HepG2 (cell line): ENCODE results near the gene AGPAT3. TPM values are rescaled to one million over a fixed set of nuclear protein-coding genes. Genes with fewer than 3 reads are reported as not detected.

ENCODE experiments used
- ATAC-seq: fragments of 200-7000 bp; cut with Tn5 transposase; 3 replicates; pipeline ENCODE4 v1.9.1; 2020; ENCODE audit warnings: mild to moderate bottlenecking, moderate library complexity
- BruUV-seq: library from RNA; stranded (reverse); fragments of 400-500 nt; replicated peaks from 2 replicates; lab custom pipeline; 2021; lab: Mats Ljungman, UMichigan
- CTCF ChIA-PET: fragments of 300-600 bp; formaldehyde crosslinking; extraction: SDS; loops from one replicate; lab custom pipeline; 2021; ENCODE audit warnings: low total read pairs, inconsistent platforms, low intra/inter-chr PET ratio; lab: Yijun Ruan, JAX
- POLR2A ChIA-PET: fragments of 350-600 bp; sonication (Branson Sonifier 250); formaldehyde crosslinking; loops from one replicate; lab custom pipeline; 2020; ENCODE audit warnings: antibody characterized with exemption, inconsistent platforms; lab: Yijun Ruan, JAX
- DNase-seq: peaks from one replicate; pipeline ENCODE4 v3.0.0-alpha.2; 2015; ENCODE audit warnings: low spot score
- FAIRE-seq: peaks from 3 replicates; lab custom pipeline; 2011; peaks lifted over from hg19 to GRCh38; lab: Jason Lieb, UNC
- H2AFZ ChIP-seq: one replicate; pipeline ENCODE4 v1.6.1; 2011; ENCODE audit warnings: low read length, inconsistent platforms
- H3K27ac ChIP-seq: fragments of 300-600 bp; 3 replicates; pipeline ENCODE4 v1.8.0; 2011; ENCODE audit warnings: mixed run types, mild to moderate bottlenecking, mixed read lengths, low read length, inconsistent platforms; ENCODE audit not compliant: insufficient read depth; ENCODE audit errors: extremely low read length
- H3K27me3 ChIP-seq, 2 experiments: fragments of 200-600 bp in 1 of 2; 2 replicates in 1 of 2; 3 replicates in 1 of 2; pipeline versions ENCODE4 v1.6.0 to v1.8.0; 2011; ENCODE audit warnings: low read length in 2 of 2, mild to moderate bottlenecking in 2 of 2, moderate library complexity in 2 of 2, inconsistent platforms in 1 of 2; ENCODE audit not compliant: insufficient read depth in 2 of 2, control insufficient read depth in 1 of 2
- H3K36me3 ChIP-seq, 2 experiments: fragments of 200-600 bp in 1 of 2; replicated peaks in 1 of 2; 2 replicates in 1 of 2; 3 replicates in 1 of 2; pipeline versions ENCODE4 v1.5.1 to v1.8.0; 2011; ENCODE audit warnings: low read length in 2 of 2, inconsistent platforms in 1 of 2; ENCODE audit not compliant: insufficient read depth in 2 of 2, control insufficient read depth in 1 of 2
- H3K4me1 ChIP-seq: 2 replicates; pipeline ENCODE4 v1.5.1; 2012; ENCODE audit warnings: low read length, inconsistent platforms; ENCODE audit not compliant: insufficient read depth
- H3K4me2 ChIP-seq: 2 replicates; pipeline ENCODE4 v1.6.0; 2011; ENCODE audit warnings: low read depth, low read length, inconsistent platforms
- H3K4me3 ChIP-seq, 3 experiments: fragments of 200-600 bp in 1 of 3; sonication (generic), shearing (Covaris generic) in 1 of 3; replicated peaks in 1 of 3; 2 replicates each; pipeline ENCODE4 v1.5.1; 2011 to 2016; ENCODE audit warnings: low read length in 3 of 3, inconsistent platforms in 2 of 3, low read depth in 2 of 3, mild to moderate bottlenecking in 2 of 3, control low read depth in 1 of 3, mixed read lengths in 1 of 3; ENCODE audit not compliant: insufficient read depth in 1 of 3
- H3K79me2 ChIP-seq: one replicate; pipeline ENCODE4 v1.6.1; 2011; ENCODE audit warnings: low read length, inconsistent platforms; ENCODE audit not compliant: insufficient read depth
- H3K9ac ChIP-seq: 2 replicates; pipeline ENCODE4 v1.6.0; 2011; ENCODE audit warnings: mild to moderate bottlenecking, low read depth, low read length, inconsistent platforms; ENCODE audit not compliant: insufficient read depth
- H3K9me3 ChIP-seq: 2 replicates; pipeline ENCODE4 v1.5.1; 2012; ENCODE audit warnings: mild to moderate bottlenecking, low read length
- H4K20me1 ChIP-seq: 2 replicates; pipeline ENCODE4 v1.6.0; 2011; ENCODE audit warnings: inconsistent platforms, mild to moderate bottlenecking, low read length, moderate library complexity; ENCODE audit not compliant: insufficient read depth
- HNF1A ChIP-seq, 2 experiments: sonication (generic) in 1 of 2; formaldehyde crosslinking in 1 of 2; IDR thresholded peaks; 2 replicates each; pipeline versions ENCODE4 v1.4.0 to v1.6.1; 2016 to 2020; ENCODE audit warnings: borderline replicate concordance in 1 of 2, low read depth in 1 of 2, mild to moderate bottlenecking in 1 of 2, missing genetic modification reagents in 1 of 2
- HNF4A ChIP-seq: sonication (generic); formaldehyde crosslinking; IDR thresholded peaks from 2 replicates; pipeline ENCODE4 v1.4.0; 2020; ENCODE audit warnings: missing genetic modification reagents
- PAX8 ChIP-seq: sonication (generic); formaldehyde crosslinking; IDR thresholded peaks from 2 replicates; pipeline ENCODE4 v1.8.0; 2022; ENCODE audit warnings: mild to moderate bottlenecking, missing genetic modification reagents, borderline replicate concordance
- SNAPC2 ChIP-seq: sonication (generic); formaldehyde crosslinking; IDR thresholded peaks from 2 replicates; pipeline ENCODE4 v1.8.1; 2022; ENCODE audit warnings: mild to moderate bottlenecking, missing genetic modification reagents
- STAT5B ChIP-seq: sonication (generic); formaldehyde crosslinking; IDR thresholded peaks from 2 replicates; pipeline ENCODE4 v1.4.0; 2020; ENCODE audit warnings: missing genetic modification reagents
- TBP ChIP-seq: sonication (generic); formaldehyde crosslinking; IDR thresholded peaks from 2 replicates; pipeline ENCODE4 v1.5.0; 2020; ENCODE audit warnings: missing genetic modification reagents
- THYN1 ChIP-seq: sonication (generic); formaldehyde crosslinking; IDR thresholded peaks from 2 replicates; pipeline ENCODE4 v1.8.1; 2023; ENCODE audit warnings: low read depth, mild to moderate bottlenecking, moderate library complexity, missing genetic modification reagents, borderline replicate concordance
- ZBTB4 ChIP-seq: sonication (generic); formaldehyde crosslinking; IDR thresholded peaks from 2 replicates; pipeline ENCODE4 v1.4.0; 2020; ENCODE audit warnings: missing genetic modification reagents, mild to moderate bottlenecking, borderline replicate concordance
- ZNF451 ChIP-seq: sonication (generic); formaldehyde crosslinking; IDR thresholded peaks from 2 replicates; pipeline ENCODE4 v1.5.0; 2020; ENCODE audit warnings: mild to moderate bottlenecking, missing genetic modification reagents
- ZSCAN22 ChIP-seq: sonication (generic); formaldehyde crosslinking; IDR thresholded peaks from 2 replicates; pipeline ENCODE4 v1.4.0; 2020; ENCODE audit warnings: mild to moderate bottlenecking, missing genetic modification reagents
- ZSCAN29 ChIP-seq: sonication (generic); formaldehyde crosslinking; conservative IDR thresholded peaks from 2 replicates; pipeline ENCODE4 v1.4.0; 2020; ENCODE audit warnings: mild to moderate bottlenecking, missing genetic modification reagents
- WGBS: methylation state at CpG from one replicate; pipeline ENCODE4 v1.1.6; 2017; ENCODE audit warnings: low lambda C conversion rate; 5-methylcytosine and 5-hydroxymethylcytosine counted together
- in situ Hi-C: cut with HindIII; loops from 2 replicates; pipeline ENCODE4 v1.10.0; 2017; ENCODE audit warnings: low pct_unique_long_range_greater_than_20kb; ENCODE audit not compliant: extremely low pct_ligation_motif_present
- intact Hi-C: fragments of 100-400 bp; cut with micrococcal nuclease; formaldehyde crosslinking; loops from one replicate; pipeline ENCODE4 v1.10.0; 2022; ENCODE audit not compliant: unreplicated experiment
- polyA plus RNA-seq, 8 experiments: library from polyadenylated mRNA; depleted of rRNA in 3 of 8; stranded (reverse) in 7 of 8; unstranded in 1 of 8; fragments of >200 nt; fragmentation: Illumina TruSeq in 4 of 8; extraction: Trizol in 4 of 8; gene quantifications; 2 replicates each; pipeline versions ENCODE4 v1.2.1 to v1.2.3, GENCODE V29; 2011 to 2016; ENCODE audit warnings: low read depth in 4 of 8, missing spikeins in 1 of 8, mixed read lengths in 1 of 8; ENCODE audit not compliant: insufficient read depth in 1 of 8
- total RNA-seq, 5 experiments: library from RNA; depleted of rRNA; stranded (reverse); fragments of >200 nt; fragmentation: Illumina TruSeq; extraction: Trizol; gene quantifications; 2 replicates each; pipeline ENCODE4 v1.2.3, GENCODE V29; 2016; ENCODE audit warnings: low read depth in 1 of 5
- TF ChIP-seq, protein P1 (sequence below): sonication (generic); formaldehyde crosslinking; conservative IDR thresholded peaks from 2 replicates; pipeline ENCODE4 v1.8.0; 2022; ENCODE audit warnings: low read depth, missing genetic modification reagents

AGPAT3 gene
- total and polyA plus RNA-seq, 2 of the 13 experiments (the other 11 are each of a cell fraction or from before 2014, with no cell fraction given) = 32.2 to 54.4 TPM

DNA sequence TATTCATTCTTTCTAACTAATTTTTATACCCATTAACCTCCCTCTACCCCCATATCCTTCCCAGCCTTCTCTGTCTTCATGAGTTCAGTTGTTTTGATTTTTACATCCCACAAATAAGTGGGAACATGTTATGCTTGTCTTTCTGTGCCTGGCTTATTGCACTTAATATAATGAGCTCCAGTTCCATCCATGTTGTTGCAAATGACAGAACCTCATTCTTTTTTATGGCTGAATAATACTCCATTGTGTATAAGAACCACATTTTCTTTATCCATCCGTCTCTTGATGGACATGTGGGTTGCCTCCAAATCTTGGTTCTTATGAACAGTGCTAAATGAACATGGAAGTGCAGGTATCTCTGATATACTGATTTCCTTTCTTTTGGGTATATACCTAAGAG lies 21.5 kb downstream of the AGPAT3 start (continued):
- TF ChIP-seq, protein P1, sequence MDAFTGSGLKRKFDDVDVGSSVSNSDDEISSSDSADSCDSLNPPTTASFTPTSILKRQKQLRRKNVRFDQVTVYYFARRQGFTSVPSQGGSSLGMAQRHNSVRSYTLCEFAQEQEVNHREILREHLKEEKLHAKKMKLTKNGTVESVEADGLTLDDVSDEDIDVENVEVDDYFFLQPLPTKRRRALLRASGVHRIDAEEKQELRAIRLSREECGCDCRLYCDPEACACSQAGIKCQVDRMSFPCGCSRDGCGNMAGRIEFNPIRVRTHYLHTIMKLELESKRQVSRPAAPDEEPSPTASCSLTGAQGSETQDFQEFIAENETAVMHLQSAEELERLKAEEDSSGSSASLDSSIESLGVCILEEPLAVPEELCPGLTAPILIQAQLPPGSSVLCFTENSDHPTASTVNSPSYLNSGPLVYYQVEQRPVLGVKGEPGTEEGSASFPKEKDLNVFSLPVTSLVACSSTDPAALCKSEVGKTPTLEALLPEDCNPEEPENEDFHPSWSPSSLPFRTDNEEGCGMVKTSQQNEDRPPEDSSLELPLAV (CRISPR knock-in tag) = no peak
- TF ChIP-seq ZBTB4 (CRISPR knock-in tag) (no peak), ZNF451 (CRISPR knock-in tag) (no peak), ZSCAN22 (no peak), ZSCAN29 (CRISPR knock-in tag) (no peak), HNF4A (CRISPR knock-in tag) (no peak), STAT5B (CRISPR knock-in tag) (no peak), THYN1 (no peak), TBP (CRISPR knock-in tag) (no peak)
- TF ChIP-seq, all 625 proteins: peak for 0

DNA sequence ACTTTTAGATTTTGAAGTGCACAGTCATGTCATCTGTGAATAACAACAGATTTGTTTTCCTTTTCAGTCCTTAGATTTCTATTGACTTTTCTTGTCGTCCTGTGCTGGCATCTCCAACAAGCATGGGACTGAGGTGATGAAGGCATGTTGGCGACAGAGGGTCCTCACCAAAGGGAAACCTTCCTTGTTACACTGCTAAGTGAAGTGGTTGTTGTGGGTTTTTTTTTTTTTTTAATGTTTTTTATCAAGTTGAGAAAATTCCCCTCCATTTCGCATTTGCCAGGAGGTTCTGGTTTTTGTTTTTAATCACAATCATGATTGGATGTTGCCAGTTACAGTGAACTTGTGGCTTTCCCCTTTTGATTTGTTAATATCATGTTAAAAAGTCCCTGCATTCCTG lies 24.0 kb downstream of the AGPAT3 start:
- TF ChIP-seq HNF1A (IDR thresholded peaks at IDR 0.05; ENCODE audit: low read depth) = no peak
- TF ChIP-seq HNF1A (CRISPR knock-in tag; IDR thresholded peaks at IDR 0.05; ENCODE audit: borderline replicate concordance) = no peak
- TF ChIP-seq PAX8 (CRISPR knock-in tag) = no peak
- no peak for TF ChIP-seq SNAPC2
- TF ChIP-seq, all 625 proteins: peak for 0
- no peak overlapping the region for H3K4me3 ChIP-seq
- FAIRE-seq (no peak), ATAC-seq (no peak), DNase-seq (no peak)
- H3K9me3 ChIP-seq = no peaks in the 10 kb centered on the region
- H3K27ac ChIP-seq = no peak overlapping the region
- peaks cover 1 to 22% of the 10 kb centered on the region in 2 experiments; a peak in 3 of 5 replicates for H3K36me3 ChIP-seq
- peaks cover 18% of the 10 kb centered on the region for H3K4me1 ChIP-seq
- 95% methylated on average over 3 of the region's 3 CpGs for WGBS
- H3K9ac ChIP-seq = no peak overlapping the region
- CTCF ChIA-PET = no interaction called here
- BruUV-seq = no TSS peak
- H3K27me3 ChIP-seq = no peaks in the 10 kb centered on the region
- no peak overlapping the region for H3K4me2 ChIP-seq
- in situ Hi-C loops = no loop called here
- intact Hi-C loops = no loop called here
- H2AFZ ChIP-seq = no peak overlapping the region
- H4K20me1 ChIP-seq = peaks cover 16% of the 10 kb centered on the region; the same call in 1 of the 2 replicates
- POLR2A ChIA-PET = no interaction called here
- peaks cover 37% of the 10 kb centered on the region for H3K79me2 ChIP-seq
